ENCODE measurements around the gene FAM72A. TPM values are rescaled to one million over a fixed set of nuclear protein-coding genes. Genes with fewer than 3 reads are reported as not detected.
A peak's percentile ranks its signal among the peaks of the same experiment; 100 is the strongest.
"Not testable (repeated sequence)": the region's sequence is repeated elsewhere in the genome, so short reads cannot be mapped to it uniquely, and the experiment has no call there.

FAM72A gene
- total and polyA plus RNA-seq, 4 donors = 0.36 to 10.8 (median 0.71) TPM

DNA sequence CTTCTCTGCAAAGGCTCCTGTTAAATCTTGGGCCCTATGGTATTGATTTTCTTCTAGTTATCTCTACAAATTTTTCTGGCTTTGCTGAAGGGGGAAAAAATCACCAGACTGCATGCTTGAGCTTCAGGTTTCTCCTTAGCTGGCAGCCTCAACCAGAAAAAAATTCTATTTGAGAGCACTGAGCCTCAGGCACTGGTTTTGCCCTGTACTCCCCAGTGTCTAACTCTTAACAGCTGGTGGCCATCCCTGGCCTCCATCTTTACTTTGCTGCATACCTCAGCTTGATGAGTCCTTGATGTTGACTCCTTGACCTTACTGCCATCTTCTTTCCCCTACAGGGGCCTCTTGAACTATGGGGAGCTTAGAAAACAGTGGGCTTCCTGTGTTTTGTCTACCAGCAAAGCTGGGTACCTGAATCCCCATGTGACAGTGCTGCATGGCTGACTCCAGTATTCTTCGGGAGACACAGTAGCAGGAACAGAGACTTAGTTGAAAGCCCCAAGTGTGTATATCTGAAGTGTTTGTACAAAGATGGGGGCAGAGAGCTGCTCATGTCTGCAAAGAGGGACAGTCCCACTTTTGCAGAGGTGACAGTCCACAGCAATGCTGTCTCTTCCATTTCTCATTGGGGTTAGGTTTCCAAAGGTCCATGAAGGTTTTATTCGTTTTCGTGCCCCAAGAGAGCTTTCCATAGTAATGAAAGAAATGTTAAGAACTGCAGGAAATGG lies 31.7 kb upstream of the FAM72A start:
- DNase-seq (ENCODE audit: low spot score); H3K36me3 ChIP-seq (ENCODE audit: control insufficient read depth in 4 of 4, insufficient read depth in 3 of 4, low read depth in 1 of 4, low read length in 3 of 4); H3K9ac ChIP-seq (ENCODE audit: low read depth in 1 of 2, low read length in 2 of 2); H3K4me3 ChIP-seq (ENCODE audit: low read depth in 1 of 3, low read length in 3 of 3); H3K9me3 ChIP-seq (ENCODE audit: control insufficient read depth in 4 of 4, low read length in 3 of 4); H3K4me1 ChIP-seq (ENCODE audit: control insufficient read depth in 4 of 4, insufficient read depth in 4 of 4, low read length in 3 of 4); H3K27me3 ChIP-seq (ENCODE audit: control insufficient read depth in 4 of 4, insufficient read depth in 4 of 4, low read length in 3 of 4); H3K27ac ChIP-seq (ENCODE audit: low read depth in 1 of 2, low read length in 2 of 2): not testable (repeated sequence)
- 84% methylated on average over 3 of the region's 3 CpGs for WGBS

DNA sequence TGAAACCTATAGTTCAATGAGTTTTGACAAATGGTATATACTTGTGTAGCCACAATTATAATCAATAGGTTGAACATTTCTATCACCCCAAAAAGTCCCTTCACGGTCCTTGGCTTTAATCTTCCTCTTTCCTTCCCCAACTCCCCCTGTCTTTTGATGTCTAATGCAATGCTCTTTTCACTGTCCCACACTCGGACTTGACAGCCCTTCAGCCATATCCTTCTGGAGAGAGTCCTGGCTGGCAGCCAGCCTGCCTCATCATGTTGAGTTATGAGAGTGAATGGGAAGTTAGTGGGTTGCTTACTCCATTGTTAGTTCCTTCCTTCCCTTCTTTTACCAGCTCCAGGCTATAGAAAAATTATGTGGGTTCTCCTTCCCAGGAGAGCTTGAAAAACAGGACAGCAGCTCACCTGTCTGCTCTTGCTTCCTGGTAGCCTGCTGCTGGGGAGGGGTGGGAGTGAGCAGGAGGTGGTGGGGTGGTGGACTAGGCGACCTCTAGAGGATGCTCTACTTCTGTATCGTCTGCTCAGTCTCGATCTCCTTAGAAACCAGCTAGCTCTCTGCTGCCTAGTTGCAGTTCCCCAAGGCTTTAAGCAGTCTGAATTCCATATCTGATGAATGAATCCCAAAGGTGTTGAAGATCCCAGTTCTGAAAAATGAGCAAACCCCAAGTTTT lies 30.5 kb upstream of the FAM72A start:
- not testable (repeated sequence) for H3K4me1 ChIP-seq (ENCODE audit: control insufficient read depth in 4 of 4, insufficient read depth in 4 of 4, low read length in 3 of 4); H3K27me3 ChIP-seq (ENCODE audit: control insufficient read depth in 4 of 4, insufficient read depth in 4 of 4, low read length in 3 of 4); H3K27ac ChIP-seq (ENCODE audit: low read depth in 1 of 2, low read length in 2 of 2); H3K9me3 ChIP-seq (ENCODE audit: control insufficient read depth in 4 of 4, low read length in 3 of 4); H3K9ac ChIP-seq (ENCODE audit: low read depth in 1 of 2, low read length in 2 of 2); DNase-seq (ENCODE audit: low spot score); H3K36me3 ChIP-seq (ENCODE audit: control insufficient read depth in 4 of 4, insufficient read depth in 3 of 4, low read depth in 1 of 4, low read length in 3 of 4); H3K4me3 ChIP-seq (ENCODE audit: low read depth in 1 of 3, low read length in 3 of 3)
- WGBS = 83% methylated on average over 2 of the region's 5 CpGs

DNA sequence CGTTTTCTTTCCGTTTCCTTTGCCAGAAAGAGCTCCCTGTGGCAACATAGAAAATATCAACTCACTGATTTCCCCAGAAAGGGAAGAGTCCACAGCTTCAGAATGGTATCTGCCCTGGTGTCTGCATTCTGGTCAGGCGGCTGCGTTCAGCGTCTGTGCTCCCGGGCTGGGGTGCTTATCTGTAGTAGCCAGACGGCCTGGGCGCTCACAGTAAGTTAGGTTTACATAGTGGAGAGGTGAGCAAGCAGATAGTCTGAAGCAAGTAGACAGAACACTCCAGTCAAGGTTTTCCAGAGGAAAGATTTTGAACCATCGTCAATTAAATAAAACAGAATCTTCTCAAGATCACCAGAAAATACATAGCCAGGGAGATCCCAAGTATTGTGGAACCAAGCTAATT lies 29.4 kb upstream of the FAM72A start:
- H3K27me3 ChIP-seq (ENCODE audit: control insufficient read depth in 4 of 4, insufficient read depth in 4 of 4, low read length in 3 of 4); H3K27ac ChIP-seq (ENCODE audit: low read depth in 1 of 2, low read length in 2 of 2); H3K4me3 ChIP-seq (ENCODE audit: low read depth in 1 of 3, low read length in 3 of 3); H3K9ac ChIP-seq (ENCODE audit: low read depth in 1 of 2, low read length in 2 of 2); H3K4me1 ChIP-seq (ENCODE audit: control insufficient read depth in 4 of 4, insufficient read depth in 4 of 4, low read length in 3 of 4); H3K36me3 ChIP-seq (ENCODE audit: control insufficient read depth in 4 of 4, insufficient read depth in 3 of 4, low read depth in 1 of 4, low read length in 3 of 4); H3K9me3 ChIP-seq (ENCODE audit: control insufficient read depth in 4 of 4, low read length in 3 of 4): not testable (repeated sequence)
- WGBS = 72% methylated on average over 9 of the region's 9 CpGs
- peak; percentile 42 for DNase-seq (ENCODE audit: low spot score)

DNA sequence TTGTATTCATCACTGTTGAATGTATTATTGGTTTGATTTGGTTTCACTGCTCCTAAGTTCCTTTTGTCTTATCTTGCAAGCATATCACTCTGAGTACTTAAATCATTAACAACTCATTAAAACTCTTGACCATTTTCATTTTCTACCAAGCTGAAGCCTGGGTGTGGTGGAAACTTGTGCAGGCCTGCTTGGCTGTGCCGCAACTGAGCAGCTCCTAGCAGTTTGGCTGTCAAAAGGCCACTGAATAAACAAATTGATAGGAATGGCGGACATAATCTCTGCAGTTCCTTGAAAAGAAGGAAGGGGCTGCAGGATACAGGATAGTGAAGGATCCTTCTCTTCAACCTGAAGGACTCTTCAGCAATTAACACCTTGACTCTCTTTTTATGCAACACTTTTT lies 26.6 kb upstream of the FAM72A start:
- H3K9me3 ChIP-seq (ENCODE audit: control insufficient read depth in 4 of 4, low read length in 3 of 4); H3K27me3 ChIP-seq (ENCODE audit: control insufficient read depth in 4 of 4, insufficient read depth in 4 of 4, low read length in 3 of 4); H3K4me3 ChIP-seq (ENCODE audit: low read depth in 1 of 3, low read length in 3 of 3); H3K36me3 ChIP-seq (ENCODE audit: control insufficient read depth in 4 of 4, insufficient read depth in 3 of 4, low read depth in 1 of 4, low read length in 3 of 4); H3K27ac ChIP-seq (ENCODE audit: low read depth in 1 of 2, low read length in 2 of 2); H3K4me1 ChIP-seq (ENCODE audit: control insufficient read depth in 4 of 4, insufficient read depth in 4 of 4, low read length in 3 of 4); H3K9ac ChIP-seq (ENCODE audit: low read depth in 1 of 2, low read length in 2 of 2); DNase-seq (ENCODE audit: low spot score): not testable (repeated sequence)
- 83% methylated on average over 2 of the region's 2 CpGs for WGBS

DNA sequence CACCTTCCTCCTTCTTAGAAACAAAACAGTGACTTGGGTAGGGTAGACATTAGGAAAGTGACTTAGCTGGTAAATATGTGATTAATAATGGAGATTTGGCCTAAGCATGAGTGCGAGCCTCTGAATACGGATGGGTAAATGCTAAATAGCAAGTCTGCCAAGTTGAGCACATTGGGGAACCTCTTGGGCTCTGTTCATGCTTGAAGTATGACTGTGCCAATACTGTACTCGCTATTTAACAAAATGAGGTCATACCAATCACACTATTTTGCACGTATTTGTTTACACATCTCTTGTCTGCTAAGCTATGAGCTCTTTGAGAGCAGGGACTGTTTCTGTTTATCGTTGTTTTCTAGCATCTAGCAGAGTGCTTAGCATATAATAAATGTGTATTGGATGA lies 24.2 kb upstream of the FAM72A start:
- not testable (repeated sequence) for H3K36me3 ChIP-seq (ENCODE audit: control insufficient read depth in 4 of 4, insufficient read depth in 3 of 4, low read depth in 1 of 4, low read length in 3 of 4); DNase-seq (ENCODE audit: low spot score); H3K9me3 ChIP-seq (ENCODE audit: control insufficient read depth in 4 of 4, low read length in 3 of 4); H3K4me3 ChIP-seq (ENCODE audit: low read depth in 1 of 3, low read length in 3 of 3); H3K4me1 ChIP-seq (ENCODE audit: control insufficient read depth in 4 of 4, insufficient read depth in 4 of 4, low read length in 3 of 4); H3K9ac ChIP-seq (ENCODE audit: low read depth in 1 of 2, low read length in 2 of 2); H3K27me3 ChIP-seq (ENCODE audit: control insufficient read depth in 4 of 4, insufficient read depth in 4 of 4, low read length in 3 of 4); H3K27ac ChIP-seq (ENCODE audit: low read depth in 1 of 2, low read length in 2 of 2)
- WGBS = 88% methylated on average over 4 of the region's 5 CpGs

DNA sequence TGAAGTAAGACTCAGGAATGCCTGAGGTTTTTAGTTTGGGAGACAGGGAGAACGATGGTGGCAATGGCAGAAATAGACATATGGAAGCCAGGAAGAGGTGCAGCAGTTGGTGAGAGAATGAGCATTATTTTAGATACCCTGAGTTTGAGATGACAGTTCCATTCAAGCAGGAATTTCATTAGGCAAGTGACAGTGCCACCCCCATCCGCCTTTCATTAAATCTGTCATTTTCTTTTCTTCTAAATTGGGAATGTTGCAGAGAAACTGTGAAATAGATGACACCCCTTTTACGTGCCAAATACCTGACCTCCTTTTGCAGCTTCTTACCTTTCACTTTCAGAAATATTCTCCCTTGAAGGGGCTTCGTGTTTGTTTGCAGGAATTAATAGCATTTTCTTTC lies 22.7 kb upstream of the FAM72A start:
- H3K9ac ChIP-seq (ENCODE audit: low read depth in 1 of 2, low read length in 2 of 2); H3K4me3 ChIP-seq (ENCODE audit: low read depth in 1 of 3, low read length in 3 of 3); H3K9me3 ChIP-seq (ENCODE audit: control insufficient read depth in 4 of 4, low read length in 3 of 4); H3K27me3 ChIP-seq (ENCODE audit: control insufficient read depth in 4 of 4, insufficient read depth in 4 of 4, low read length in 3 of 4); H3K27ac ChIP-seq (ENCODE audit: low read depth in 1 of 2, low read length in 2 of 2); H3K4me1 ChIP-seq (ENCODE audit: control insufficient read depth in 4 of 4, insufficient read depth in 4 of 4, low read length in 3 of 4); H3K36me3 ChIP-seq (ENCODE audit: control insufficient read depth in 4 of 4, insufficient read depth in 3 of 4, low read depth in 1 of 4, low read length in 3 of 4); DNase-seq (ENCODE audit: low spot score): not testable (repeated sequence)
- WGBS = 90% methylated on average over 4 of the region's 4 CpGs

DNA sequence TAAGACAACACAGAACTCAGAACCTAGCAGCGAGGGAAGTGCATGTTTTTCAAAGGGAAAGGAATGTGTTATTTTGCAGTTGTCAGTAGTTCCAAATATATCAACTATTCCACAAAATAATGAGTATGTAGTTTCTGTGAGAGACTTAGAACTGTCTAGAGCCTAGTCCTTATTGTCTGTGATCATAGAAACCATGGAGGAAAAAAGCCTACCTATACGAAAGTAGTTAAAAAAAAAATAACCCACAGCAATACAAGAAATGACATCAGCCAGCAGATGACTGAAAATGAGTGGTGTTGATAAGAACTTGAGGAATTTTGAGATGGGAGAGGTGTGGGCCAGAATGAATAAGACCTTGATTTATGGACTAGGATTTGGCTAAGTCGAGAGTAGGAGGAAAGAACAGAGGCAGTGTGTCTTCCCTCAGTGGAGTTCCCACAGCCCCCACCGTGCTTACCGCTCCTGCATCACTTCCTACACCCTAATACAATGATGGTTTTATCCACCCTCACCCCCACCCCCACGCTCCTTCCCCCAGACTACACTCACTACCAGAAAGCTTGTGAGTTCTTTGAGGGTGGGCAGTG lies 21.6 kb upstream of the FAM72A start:
- H3K9ac ChIP-seq (ENCODE audit: low read depth in 1 of 2, low read length in 2 of 2); DNase-seq (ENCODE audit: low spot score); H3K36me3 ChIP-seq (ENCODE audit: control insufficient read depth in 4 of 4, insufficient read depth in 3 of 4, low read depth in 1 of 4, low read length in 3 of 4); H3K27ac ChIP-seq (ENCODE audit: low read depth in 1 of 2, low read length in 2 of 2); H3K4me1 ChIP-seq (ENCODE audit: control insufficient read depth in 4 of 4, insufficient read depth in 4 of 4, low read length in 3 of 4); H3K27me3 ChIP-seq (ENCODE audit: control insufficient read depth in 4 of 4, insufficient read depth in 4 of 4, low read length in 3 of 4); H3K4me3 ChIP-seq (ENCODE audit: low read depth in 1 of 3, low read length in 3 of 3); H3K9me3 ChIP-seq (ENCODE audit: control insufficient read depth in 4 of 4, low read length in 3 of 4): not testable (repeated sequence)
- WGBS = 91% methylated on average over 2 of the region's 6 CpGs

DNA sequence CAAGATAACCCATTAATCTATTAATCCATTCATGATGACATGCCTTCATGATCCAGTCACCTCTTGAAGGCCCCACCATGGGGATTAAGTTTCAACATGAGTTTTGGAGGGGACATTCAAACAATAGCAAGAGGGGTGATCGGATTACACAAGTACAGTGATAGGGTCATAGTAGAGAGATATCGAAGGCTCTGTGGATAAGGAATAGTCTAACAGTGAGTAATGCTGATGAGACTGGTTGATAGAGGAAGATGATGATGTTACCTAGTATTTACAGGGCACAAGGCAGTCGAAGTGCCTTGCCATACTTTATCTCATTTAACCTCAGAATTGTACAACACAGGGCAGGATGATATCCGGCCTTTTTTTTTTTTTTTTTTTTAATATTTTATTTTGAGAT lies 18.9 kb upstream of the FAM72A start:
- not testable (repeated sequence) for H3K9me3 ChIP-seq (ENCODE audit: control insufficient read depth in 4 of 4, low read length in 3 of 4); DNase-seq (ENCODE audit: low spot score); H3K9ac ChIP-seq (ENCODE audit: low read depth in 1 of 2, low read length in 2 of 2); H3K36me3 ChIP-seq (ENCODE audit: control insufficient read depth in 4 of 4, insufficient read depth in 3 of 4, low read depth in 1 of 4, low read length in 3 of 4); H3K4me3 ChIP-seq (ENCODE audit: low read depth in 1 of 3, low read length in 3 of 3); H3K27ac ChIP-seq (ENCODE audit: low read depth in 1 of 2, low read length in 2 of 2); H3K27me3 ChIP-seq (ENCODE audit: control insufficient read depth in 4 of 4, insufficient read depth in 4 of 4, low read length in 3 of 4); H3K4me1 ChIP-seq (ENCODE audit: control insufficient read depth in 4 of 4, insufficient read depth in 4 of 4, low read length in 3 of 4)
- no CpG with 5 or more reads among the region's 4 CpGs for WGBS

All from liver (tissue), 9 donors.